ENCODE data around the gene RC3H1.

- TF ChIP-seq CTCF (IDR thresholded peaks at IDR 0.05) = no peak
- TF ChIP-seq POLR2A (IDR thresholded peaks at IDR 0.05) = no peak
- TF ChIP-seq EP300 (IDR thresholded peaks at IDR 0.05) = no peak
Measured at GRCh38 chr1:173995475-173995874, 26.7 kb downstream of the RC3H1 start.
